ENCODE data around the gene FUT1.

DNA sequence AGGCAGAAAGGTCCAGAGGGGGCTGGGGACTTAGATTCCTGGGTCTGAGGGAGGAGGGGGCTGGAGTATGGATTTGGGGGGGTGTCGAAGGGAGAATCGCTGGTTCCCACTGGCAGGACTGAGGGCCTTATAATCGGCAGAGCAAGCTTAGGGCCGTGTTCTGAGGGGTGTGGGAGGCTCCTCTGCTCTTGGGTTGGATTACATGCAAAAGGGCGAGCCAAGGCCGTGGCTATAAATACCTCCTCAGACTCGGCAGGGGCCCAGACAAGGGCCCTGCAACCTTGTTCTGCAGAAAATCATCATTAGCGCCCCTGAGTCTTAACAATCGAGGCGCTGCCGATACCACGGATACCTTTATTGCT, 32.2 kb downstream of the FUT1 start:
- TF ChIP-seq, protein P1, sequence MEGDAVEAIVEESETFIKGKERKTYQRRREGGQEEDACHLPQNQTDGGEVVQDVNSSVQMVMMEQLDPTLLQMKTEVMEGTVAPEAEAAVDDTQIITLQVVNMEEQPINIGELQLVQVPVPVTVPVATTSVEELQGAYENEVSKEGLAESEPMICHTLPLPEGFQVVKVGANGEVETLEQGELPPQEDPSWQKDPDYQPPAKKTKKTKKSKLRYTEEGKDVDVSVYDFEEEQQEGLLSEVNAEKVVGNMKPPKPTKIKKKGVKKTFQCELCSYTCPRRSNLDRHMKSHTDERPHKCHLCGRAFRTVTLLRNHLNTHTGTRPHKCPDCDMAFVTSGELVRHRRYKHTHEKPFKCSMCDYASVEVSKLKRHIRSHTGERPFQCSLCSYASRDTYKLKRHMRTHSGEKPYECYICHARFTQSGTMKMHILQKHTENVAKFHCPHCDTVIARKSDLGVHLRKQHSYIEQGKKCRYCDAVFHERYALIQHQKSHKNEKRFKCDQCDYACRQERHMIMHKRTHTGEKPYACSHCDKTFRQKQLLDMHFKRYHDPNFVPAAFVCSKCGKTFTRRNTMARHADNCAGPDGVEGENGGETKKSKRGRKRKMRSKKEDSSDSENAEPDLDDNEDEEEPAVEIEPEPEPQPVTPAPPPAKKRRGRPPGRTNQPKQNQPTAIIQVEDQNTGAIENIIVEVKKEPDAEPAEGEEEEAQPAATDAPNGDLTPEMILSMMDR (IDR thresholded peaks at IDR 0.05; ENCODE audit: low read length): no peak
- TF ChIP-seq EZH2phosphoT487 (IDR thresholded peaks at IDR 0.05; ENCODE audit: low read length): no peak
